Stimulated activated CD4-positive, alpha-beta T cell treated with anti-CD3 and anti-CD28 coated beads, Interleukin-4, amount 100 ng/mL, for 4 hours (primary cell): ENCODE data around the gene TAB3.
"Not testable (repeated sequence)": the region's sequence is repeated elsewhere in the genome, so short reads cannot be mapped to it uniquely, and the experiment has no call there.

Source experiments
- DNase-seq, 2 experiments: peaks; one replicate each; pipeline ENCODE4 v3.0.0-alpha.2; 2020

Gene TAB3

DNA sequence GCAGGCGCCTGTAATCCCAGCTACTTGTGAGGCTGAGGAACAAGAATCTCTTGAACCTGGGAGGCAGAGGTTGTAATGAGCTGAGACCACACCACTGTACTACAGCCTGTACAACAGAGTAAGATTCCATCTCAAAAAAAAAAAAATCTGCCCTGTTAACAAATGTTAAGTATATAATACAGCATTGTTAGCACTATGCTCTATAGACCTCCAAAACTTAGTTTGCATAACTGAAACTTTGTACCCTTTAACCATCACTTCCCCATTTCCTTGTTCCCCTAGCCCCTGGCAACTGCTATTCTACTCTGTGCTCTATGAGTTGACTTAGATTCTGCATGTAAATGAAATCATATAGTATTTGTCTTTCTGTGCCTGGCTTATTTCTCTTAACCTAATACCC lies 76.7 kb downstream of the TAB3 start:
- no peak for DNase-seq

DNA sequence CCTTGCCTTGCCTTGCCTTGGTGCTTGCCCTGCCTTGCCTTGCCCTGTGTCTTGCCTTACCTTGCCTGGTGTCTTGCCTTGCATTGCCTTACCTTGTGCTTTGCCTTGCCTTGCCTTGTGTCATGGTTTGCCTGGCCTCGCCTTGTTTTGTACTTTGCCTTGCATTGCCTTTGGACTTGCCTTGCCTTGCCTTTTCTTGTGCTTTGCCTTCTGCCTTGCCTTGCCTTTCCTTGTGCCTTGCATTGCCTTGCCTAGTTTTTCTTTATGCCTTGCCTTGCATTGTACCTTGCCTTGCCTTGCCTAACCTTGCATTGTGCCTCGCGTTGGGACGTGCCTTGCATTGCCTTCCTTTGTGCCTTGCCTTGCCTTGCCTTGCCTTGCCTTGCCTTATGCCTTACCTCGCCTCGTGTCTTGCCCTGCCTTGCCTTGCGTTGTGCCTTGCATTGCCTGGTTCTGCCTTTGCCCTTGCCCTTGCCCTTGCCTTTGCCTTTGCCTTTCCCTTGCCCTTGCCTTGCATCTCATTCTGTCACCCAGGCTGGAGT lies 82.8 kb downstream of the TAB3 start:
- DNase-seq = no peak

DNA sequence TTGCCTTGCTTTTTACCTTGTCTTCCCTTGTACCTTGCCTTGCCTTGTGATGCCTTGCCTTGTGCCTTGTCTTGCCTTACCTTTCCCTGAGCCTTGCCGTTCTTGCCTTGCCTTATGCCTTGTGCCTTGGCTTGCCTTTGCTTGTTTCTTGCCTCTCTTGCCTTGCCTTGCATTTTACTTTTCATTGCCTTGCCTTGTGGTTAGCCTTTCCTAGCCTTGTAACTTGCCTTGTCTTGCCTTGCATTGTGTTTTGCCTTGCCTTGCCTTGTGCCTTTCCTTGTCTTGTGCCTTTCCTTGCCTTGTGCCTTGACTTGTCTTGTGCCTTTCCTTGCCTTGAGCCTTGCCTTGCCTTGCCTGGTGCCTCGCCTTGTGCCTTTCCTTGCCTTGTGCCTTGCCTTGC lies 84.6 kb downstream of the TAB3 start:
- DNase-seq = no peak

DNA sequence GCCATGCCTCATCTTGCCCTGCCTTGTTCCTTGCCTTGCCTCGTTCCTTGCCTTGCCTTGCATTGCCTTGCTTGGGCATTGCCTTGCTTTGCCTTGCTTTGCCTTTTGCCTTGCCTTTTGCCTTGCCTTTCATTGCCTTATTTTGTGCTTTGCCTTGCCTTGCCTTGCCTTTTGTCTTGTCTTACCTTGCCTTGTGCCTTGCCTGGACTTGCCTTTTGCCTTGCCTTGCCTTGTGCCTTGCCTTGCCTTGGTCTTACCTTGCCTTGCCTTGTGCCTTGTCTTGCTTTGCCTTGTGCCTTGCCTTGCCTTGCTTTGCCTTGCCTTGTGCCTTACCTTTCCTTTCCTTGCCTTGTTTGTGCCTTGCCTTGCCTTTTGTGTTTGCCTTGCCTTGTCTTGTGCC lies 88.2 kb downstream of the TAB3 start:
- DNase-seq = no peak

DNA sequence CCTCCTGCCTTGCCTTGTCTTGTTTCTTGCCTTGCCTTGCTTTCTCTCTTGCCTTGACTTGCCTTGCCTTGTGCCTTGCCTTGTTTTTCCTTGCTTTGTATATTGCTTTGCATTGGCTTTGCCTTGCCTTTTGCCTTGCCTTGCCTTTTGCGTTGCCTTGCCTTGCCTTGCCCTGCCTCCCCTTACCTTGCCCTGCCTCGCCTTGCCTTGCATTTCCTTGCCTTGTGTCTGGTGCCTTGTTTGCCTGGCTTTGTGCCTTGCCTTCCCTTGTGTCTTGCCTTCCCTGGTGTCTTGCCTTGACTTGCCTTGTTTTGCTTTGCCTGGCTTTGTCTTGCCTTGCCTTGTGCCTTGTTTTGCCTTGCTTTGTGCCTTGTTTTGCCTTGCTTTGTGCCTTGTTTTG lies 89.7 kb downstream of the TAB3 start:
- no peak for DNase-seq

DNA sequence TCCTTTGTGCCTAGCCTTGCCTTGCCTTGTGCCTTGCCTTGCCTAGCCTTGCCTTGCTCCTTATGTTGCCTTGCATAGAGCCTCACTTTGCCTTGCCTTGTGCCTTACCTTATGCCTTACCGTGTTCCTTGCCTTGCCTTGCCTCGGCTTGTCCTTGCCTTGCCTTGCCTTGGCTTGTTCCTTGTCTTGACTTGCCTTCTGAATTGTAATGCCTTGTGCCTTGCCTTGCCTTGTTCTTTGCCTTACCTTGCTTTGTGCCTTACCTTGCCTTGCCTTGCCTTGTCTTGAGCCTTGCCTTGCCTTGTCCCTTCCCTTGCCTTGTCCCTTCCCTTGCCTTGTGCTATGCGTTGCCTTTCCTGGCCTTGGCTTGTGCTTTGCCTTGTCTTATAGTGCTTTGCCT lies 90.2 kb downstream of the TAB3 start:
- DNase-seq = no peak

DNA sequence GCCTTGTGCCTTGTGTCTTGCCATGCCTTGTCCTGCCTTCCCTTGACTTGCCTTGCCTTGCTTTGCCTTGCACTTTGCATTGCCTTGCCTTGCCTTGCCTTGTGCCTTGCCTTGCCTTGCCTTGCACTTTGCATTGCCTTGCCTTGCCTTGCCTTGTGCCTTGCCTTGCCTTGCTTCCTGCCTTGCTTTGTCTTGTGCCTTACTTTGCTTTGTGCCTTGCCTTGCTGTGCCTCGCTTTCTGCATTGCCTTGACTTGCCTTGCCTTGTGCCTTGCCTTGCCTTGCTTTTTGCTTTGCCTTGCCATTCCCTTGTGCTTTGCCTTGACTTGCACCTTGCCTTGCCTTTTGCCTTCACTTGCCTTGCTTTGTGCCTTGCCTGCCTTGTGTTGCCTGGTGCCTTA lies 91.8 kb downstream of the TAB3 start:
- not testable (repeated sequence) for DNase-seq

DNA sequence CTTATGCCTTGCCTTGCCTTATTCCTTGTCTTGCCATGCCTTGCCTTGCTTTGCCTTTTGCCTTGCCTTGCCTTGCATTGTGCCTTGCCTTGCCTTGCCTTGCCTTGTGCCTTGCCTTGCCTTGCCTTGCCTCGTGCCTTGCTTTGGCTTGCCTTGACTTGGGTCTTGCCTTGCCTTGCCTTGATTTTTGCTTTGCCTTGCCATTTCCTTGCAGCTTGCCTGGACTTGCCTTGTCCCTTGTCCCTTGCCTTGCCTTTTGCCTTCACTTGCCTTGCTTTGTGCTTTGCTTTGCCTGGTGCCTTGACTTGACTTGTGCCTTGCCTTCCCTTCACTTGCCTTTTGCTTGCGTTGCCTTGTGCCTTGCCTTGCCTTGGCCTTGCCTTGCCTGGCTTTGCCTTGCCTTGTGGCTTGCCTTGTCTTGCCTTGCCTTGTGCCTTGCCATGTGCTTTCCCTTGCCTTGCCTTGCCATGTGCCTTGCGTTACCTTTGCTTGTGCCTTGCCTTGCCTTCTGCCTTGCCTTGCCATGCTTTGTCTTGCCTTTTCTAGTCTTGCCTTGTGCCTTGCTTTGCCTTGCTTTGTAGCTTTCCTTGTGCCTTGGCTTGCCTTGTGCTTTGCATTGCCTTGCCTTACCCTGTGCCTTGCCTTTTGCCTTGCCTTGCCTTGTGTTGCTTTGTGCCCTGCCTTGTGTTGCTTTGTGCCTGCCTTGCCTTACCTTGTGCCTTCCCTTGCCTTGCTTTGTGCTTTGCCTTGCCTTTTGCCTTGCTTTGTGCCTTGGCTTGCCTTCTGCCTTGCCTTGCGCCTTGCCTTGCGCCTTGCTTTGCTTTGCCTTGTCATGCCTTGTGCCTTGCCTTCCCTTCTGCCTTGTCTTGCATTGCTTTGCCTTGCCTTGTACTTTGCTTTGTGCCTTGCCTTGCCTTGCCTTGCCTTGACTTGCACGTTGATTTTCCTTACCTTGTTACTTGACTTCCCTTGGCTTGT lies 92.8 kb downstream of the TAB3 start:
- no peak for DNase-seq

DNA sequence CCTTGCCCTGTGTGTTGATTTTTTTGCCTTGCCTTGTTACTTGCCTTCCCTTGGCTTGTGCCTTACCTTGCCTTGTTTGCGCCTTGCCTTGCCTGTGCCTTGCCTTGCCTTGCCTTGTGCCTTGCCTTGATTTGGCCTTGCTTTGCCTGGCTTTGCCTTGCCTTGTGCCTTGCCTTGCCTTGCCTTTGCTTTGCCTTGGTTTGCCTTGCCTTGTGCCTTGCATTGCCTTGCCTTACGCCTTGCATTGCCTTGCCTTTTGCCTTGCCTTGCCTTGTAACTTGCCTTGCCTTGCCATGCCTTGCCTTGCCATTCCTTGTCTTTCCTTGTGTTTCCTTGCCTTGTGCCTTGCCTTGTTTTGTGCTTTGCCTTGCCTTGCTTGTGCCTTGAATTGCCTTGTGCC lies 94.6 kb downstream of the TAB3 start:
- DNase-seq = no peak

DNA sequence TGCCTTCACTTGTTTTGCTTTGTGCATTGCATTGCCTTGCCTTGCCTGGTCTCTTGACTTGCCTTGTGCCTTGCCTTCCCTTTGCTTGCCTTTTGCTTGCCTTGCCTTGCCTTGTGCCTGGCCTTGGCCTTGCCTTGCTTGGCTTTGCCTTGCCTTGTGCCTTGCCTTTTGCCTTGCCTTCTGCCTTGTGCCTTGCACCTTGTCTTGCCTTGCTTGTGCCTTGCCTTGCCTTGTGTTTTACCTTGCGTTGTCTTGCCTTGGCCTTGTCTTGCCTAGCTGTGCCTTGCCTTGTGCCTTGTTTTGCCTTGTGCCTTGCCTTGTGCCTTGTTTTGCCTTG lies 95.3 kb downstream of the TAB3 start:
- no peak for DNase-seq

DNA sequence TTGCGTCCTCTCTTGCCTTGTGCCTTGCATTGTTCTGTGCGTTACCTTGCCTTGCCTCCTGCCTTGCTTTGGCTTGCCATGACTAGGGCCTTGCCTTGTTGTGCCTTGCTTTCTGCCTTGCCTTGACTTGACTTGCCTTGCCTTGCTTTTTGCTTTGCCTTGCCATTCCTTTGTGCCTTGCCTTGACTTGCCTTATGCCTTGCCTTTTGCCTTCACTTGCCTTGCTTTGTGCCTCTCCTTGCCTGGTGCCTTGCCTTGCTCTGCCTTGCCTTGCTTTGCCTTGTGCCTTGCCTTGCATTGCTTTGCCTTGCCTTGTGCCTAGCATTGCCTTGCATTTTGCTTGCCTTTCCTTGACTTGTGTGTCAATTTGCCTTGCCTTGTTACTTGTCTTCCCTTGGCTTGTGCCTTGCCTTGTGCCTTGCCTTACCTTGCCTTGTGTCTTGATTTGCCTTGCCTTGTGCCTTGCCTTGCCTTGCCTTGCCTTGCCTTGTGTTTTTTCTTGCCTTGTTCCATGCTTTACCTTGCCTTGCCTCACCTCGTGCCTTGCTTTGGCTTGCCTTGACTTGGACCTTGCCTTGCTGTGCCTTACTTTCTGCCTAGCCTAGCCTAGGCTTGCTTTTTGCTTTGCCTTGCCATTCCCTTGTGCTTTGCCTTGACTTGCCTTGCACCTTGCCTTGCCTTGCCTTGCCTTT lies 95.8 kb downstream of the TAB3 start:
- no peak for DNase-seq

DNA sequence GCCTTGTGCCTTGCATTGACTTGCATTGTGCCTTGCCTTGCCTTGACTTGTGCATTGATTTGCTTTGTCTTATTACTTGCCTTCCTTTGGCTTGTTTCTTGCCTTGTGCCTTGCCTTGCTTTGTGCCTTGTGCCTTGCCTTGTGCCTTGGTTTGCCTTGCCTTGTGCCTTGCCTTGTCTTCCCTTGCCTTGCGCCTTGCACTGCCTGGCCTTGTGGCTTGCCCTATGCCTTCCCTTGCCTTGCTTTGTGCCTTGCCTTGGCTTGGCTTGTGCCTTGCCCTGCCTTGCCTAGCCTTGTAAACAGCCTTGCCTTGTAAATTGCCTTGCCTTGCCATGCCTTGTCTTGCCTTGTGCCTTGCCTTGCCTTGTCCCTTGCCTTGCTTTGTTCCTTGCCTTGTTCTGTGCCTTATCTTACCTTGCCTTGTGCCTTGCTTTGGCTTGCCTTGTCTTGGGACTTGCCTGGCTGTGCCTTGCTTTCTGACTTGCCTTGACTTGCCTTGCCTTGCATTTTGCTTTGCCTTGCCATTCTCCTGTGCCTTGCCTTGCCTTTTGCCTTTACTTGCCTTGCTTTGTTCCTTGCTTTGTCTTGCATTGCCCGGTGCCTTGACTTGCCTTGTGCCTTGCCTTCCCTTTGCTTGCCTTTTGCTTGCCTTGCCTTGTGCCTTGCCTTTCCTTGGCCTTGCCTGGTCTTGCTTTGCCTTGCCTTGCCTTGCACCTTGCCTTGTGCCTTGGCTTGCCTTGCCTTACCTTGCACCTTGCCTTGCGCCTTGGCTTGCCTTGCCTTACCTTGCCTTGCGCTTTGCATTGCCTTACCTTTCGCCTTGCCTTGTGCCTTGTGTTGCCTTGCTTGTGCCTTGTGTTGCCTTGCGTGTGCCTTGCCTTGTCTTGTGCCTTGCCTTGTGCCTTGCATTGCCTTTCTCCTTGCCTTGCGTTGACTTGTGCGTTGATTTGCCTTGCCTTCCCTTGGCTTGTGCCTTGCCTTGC lies 97.5 kb downstream of the TAB3 start:
- no peak for DNase-seq

DNA sequence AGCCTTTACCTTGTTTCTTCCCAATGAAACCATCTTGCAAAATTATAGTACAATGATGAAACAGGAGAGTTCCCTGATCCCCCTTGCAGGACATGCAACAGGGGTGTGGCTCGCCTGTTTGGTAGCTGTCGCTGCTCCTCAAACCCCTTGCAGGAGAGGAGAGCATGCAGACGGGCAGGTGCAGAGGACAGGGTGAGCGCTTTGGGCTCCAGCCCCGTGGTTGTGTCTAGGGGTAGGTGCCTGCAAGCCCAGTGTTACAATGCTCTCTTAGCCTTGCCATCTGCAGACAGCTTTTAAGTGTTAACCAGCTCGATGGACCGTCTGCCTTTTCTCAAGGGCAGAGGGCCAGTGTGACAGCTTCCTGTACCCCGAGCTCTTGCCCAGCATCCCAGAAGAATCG lies 102.0 kb downstream of the TAB3 start:
- DNase-seq = no peak

DNA sequence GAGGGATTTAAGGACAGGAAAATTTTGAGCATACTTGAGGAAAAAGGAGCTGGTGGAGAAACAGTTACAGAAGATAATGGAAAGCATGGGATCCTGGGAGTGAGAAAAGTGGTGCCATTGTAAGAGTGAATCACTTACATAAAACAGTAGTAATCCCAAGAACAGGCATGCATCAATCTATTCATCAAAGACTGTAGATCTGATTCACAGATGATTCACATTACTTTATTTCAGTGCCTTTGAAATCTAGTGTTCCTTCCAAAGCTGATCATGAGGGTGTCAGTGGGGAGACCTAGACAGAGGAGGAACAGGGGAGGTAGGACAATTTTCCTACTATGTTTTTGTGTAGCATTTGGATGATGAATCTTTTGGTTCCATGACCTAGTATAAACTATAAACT lies 102.7 kb downstream of the TAB3 start:
- no peak for DNase-seq

DNA sequence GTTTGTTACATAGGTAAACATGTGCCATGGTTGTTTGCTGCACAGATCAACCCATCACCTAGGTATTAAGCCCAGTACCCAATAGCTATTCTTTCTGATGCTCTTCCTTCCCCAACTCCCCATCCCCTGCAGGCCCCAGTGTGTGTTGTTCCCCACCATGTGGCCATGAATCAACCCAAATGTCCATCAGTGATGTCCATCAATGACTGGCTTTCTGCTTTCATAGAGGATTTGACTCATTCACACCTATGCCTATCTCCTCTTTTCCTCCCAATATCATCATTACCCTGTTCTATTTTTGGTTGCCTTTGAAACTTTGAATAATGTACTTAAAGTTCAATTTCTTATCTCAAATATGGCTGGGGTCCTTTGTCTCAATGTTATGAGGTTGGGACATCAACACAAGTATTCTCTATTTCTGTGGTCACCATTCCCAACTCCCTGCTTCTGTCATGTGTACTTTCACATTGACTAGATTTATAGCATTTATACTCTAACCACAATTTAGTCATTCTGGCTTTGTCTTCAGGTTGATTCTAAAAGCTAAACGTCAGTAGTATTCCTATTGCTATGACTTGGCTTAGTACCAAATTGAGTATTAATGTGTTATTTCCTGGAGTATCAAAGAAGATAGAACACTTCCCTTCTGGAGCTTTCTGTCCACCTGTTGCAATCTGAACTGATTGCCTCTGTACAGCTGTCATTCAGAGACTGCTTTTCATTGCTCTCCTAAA lies 107.2 kb downstream of the TAB3 start:
- DNase-seq = no peak

DNA sequence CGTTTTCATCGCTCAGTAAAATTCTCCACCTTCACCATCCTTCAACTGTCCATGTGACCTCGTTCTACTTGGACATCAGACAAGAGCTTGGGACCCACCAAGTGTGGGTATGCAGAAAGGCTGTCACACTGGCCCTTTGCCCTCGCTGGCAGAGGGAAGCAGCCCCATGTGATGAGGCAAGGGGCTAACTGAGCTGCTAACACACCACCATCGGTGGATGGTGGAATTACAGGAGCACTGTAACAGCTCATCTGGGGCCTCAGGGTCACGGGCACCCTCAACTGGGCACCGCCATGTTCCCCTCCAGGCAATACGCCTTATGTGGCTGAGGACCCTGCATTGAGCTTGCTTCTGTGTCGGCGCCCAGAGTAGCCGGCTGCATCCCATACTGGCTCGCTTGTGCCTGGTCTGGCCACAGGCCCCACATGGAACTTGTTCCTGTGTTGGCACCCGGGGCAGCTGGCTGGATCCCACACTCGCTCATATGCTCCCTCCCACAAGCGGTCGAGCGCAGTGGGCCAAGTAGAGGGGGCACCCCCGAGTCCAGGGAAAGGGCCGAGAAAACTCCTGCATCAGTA lies 109.5 kb downstream of the TAB3 start:
- no peak for DNase-seq

DNA sequence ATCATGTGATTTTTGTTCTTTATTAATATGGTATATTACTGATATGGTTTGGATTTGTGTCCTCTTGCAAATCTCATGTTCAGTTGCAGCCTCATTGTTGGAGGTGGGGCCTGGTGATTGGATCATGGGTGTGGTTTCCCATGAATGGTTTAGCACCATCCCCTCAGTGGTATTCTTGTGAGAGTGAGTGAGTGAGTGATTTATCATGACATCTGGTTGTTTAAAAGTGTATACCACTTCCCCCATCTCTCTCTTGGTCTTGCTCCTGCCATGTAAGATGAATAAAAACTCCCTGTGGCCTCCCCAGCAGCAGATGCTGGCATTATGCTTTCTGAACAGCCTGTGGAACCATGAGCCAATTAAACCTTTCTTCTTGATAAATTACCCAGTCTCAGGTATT lies 111.5 kb downstream of the TAB3 start:
- DNase-seq = no peak
